MM.1S (cell line): ENCODE data around the gene POLR3GL.

ENCODE experiments used
- DNase-seq: peaks from one replicate; pipeline ENCODE4 v3.0.0-alpha.2; 2015
- H2AFZ ChIP-seq: fragments of 300-600 bp; sonication (generic); 2 replicates; pipeline ENCODE4 v1.6.0; 2016; ENCODE audit warnings: antibody characterized with exemption, low read length
- H3F3A ChIP-seq: fragments of 300-600 bp; sonication (generic); 2 replicates; pipeline ENCODE4 v1.6.1; 2016; ENCODE audit warnings: mild to moderate bottlenecking, antibody characterized with exemption, low read length, moderate library complexity, mixed read lengths; ENCODE audit not compliant: insufficient read depth
- H3K27ac ChIP-seq: fragments of 300-600 bp; sonication (generic); 2 replicates; pipeline ENCODE4 v1.5.1; 2016; ENCODE audit warnings: mild to moderate bottlenecking, low read length
- H3K27me3 ChIP-seq: fragments of 300-600 bp; sonication (generic); replicated peaks from 2 replicates; pipeline ENCODE4 v1.6.0; 2016; ENCODE audit warnings: low read length; ENCODE audit not compliant: insufficient read depth
- H3K36me3 ChIP-seq: fragments of 300-600 bp; sonication (generic); replicated peaks from 2 replicates; pipeline ENCODE4 v1.6.1; 2016; ENCODE audit warnings: mild to moderate bottlenecking, low read length, mixed read lengths; ENCODE audit not compliant: insufficient read depth
- H3K4me1 ChIP-seq: fragments of 300-600 bp; sonication (generic); 2 replicates; pipeline ENCODE4 v1.6.1; 2016; ENCODE audit warnings: low read length, mixed read lengths
- H3K4me2 ChIP-seq: fragments of 300-600 bp; sonication (generic); 2 replicates; pipeline ENCODE4 v1.6.0; 2016; ENCODE audit warnings: low read depth, low read length
- H3K4me3 ChIP-seq: fragments of 300-600 bp; sonication (generic); 2 replicates; pipeline ENCODE4 v1.5.1; 2016; ENCODE audit warnings: low read length, mixed read lengths
- H3K79me2 ChIP-seq: fragments of 300-600 bp; sonication (generic); 2 replicates; pipeline ENCODE4 v1.6.1; 2016; ENCODE audit warnings: mixed run types, low read length, mixed read lengths
- H3K9ac ChIP-seq: fragments of 300-600 bp; sonication (generic); 2 replicates; pipeline ENCODE4 v1.6.1; 2016; ENCODE audit warnings: low read length, mixed read lengths
- H3K9me2 ChIP-seq: fragments of 300-600 bp; sonication (generic); replicated peaks from 2 replicates; pipeline ENCODE4 v1.6.1; 2016; ENCODE audit warnings: mild to moderate bottlenecking, low read length, mixed read lengths; ENCODE audit not compliant: insufficient read depth
- H3K9me3 ChIP-seq: fragments of 300-600 bp; sonication (generic); replicated peaks from 2 replicates; pipeline ENCODE4 v1.6.1; 2016; ENCODE audit warnings: mild to moderate bottlenecking, low read length, mixed read lengths; ENCODE audit not compliant: insufficient read depth
- H4K20me1 ChIP-seq: fragments of 300-600 bp; sonication (generic); 2 replicates; pipeline ENCODE4 v1.6.1; 2016; ENCODE audit warnings: mild to moderate bottlenecking, low read length, moderate library complexity, mixed read lengths; ENCODE audit not compliant: insufficient read depth
- EZH2 ChIP-seq: fragments of 300-600 bp; sonication (generic); optimal IDR thresholded peaks from 2 replicates; pipeline ENCODE3; 2017; ENCODE audit warnings: low read depth, mild to moderate bottlenecking, antibody characterized with exemption, low read length, mixed read lengths
- EZH2phosphoT487 ChIP-seq: fragments of 300-600 bp; sonication (generic); IDR thresholded peaks from 2 replicates; pipeline ENCODE4 v1.6.1; 2018; ENCODE audit warnings: antibody characterized with exemption, low read length
- TF ChIP-seq, protein P1 (sequence below): fragments of 300-600 bp; sonication (generic); IDR thresholded peaks from 2 replicates; pipeline ENCODE4 v1.5.1; 2016; ENCODE audit warnings: antibody characterized with exemption, low read length, mixed read lengths

POLR3GL gene

GRCh38 chr1:145985502-145986439 lies 21.3 kb downstream of the POLR3GL start:
- H3K4me1 ChIP-seq: peaks cover 55% of the 10 kb centered on the region
- peak overlapping the region; percentile 33 for H2AFZ ChIP-seq
- H3K4me2 ChIP-seq: peak overlapping the region; percentile 64
- H3K4me3 ChIP-seq: peak overlapping the region; percentile 3; the same call in 1 of the 2 replicates
- H3K9me3 ChIP-seq: no peaks in the 10 kb centered on the region
- no peaks in the 10 kb centered on the region for H4K20me1 ChIP-seq
- H3K27me3 ChIP-seq: no peaks in the 10 kb centered on the region
- 0 out of 2 replicates have a peak, but pooled peaks cover 7% of the 10 kb centered on the region for H3K79me2 ChIP-seq
- peaks cover 57% of the 10 kb centered on the region for H3F3A ChIP-seq
- TF ChIP-seq EZH2 (no peak), EZH2phosphoT487 (no peak)
- TF ChIP-seq, protein P1, sequence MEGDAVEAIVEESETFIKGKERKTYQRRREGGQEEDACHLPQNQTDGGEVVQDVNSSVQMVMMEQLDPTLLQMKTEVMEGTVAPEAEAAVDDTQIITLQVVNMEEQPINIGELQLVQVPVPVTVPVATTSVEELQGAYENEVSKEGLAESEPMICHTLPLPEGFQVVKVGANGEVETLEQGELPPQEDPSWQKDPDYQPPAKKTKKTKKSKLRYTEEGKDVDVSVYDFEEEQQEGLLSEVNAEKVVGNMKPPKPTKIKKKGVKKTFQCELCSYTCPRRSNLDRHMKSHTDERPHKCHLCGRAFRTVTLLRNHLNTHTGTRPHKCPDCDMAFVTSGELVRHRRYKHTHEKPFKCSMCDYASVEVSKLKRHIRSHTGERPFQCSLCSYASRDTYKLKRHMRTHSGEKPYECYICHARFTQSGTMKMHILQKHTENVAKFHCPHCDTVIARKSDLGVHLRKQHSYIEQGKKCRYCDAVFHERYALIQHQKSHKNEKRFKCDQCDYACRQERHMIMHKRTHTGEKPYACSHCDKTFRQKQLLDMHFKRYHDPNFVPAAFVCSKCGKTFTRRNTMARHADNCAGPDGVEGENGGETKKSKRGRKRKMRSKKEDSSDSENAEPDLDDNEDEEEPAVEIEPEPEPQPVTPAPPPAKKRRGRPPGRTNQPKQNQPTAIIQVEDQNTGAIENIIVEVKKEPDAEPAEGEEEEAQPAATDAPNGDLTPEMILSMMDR: no peak
- DNase-seq: no peak
- H3K9ac ChIP-seq: peak overlapping the region; percentile 29; the same call in 1 of the 2 replicates
- H3K9me2 ChIP-seq: no peaks in the 10 kb centered on the region
- no peaks in the 10 kb centered on the region for H3K36me3 ChIP-seq
- H3K27ac ChIP-seq: peak overlapping the region; percentile 95

DNA sequence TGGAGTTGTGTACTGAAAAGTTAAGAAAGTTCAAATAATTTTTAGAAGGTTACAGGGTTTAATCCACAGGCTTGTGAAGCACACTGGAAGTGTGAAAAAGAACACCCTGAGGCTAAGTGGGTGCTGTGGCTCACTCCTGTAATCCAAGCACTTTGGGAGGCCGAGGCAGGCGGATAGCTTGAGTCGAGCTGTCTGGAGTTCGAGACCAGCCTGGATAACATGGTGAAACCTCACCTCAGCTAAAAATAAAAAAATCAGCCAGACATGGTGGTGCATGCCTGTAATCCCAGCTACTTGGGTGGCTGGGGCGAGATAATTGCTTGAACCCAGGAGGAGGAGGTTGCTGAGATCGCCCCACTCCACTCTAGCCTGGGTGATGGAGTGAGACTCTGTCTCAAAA lies 22.1 kb downstream of the POLR3GL start:
- no peak overlapping the region for H2AFZ ChIP-seq
- H3K9me2 ChIP-seq: no peaks in the 10 kb centered on the region
- no peak for DNase-seq
- TF ChIP-seq EZH2: no peak
- TF ChIP-seq, protein P1: no peak
- no peak for TF ChIP-seq EZH2phosphoT487
- H3K36me3 ChIP-seq: no peaks in the 10 kb centered on the region
- H3K27ac ChIP-seq: no peak overlapping the region
- H3F3A ChIP-seq: peaks cover 56% of the 10 kb centered on the region
- H3K4me1 ChIP-seq: peaks cover 47% of the 10 kb centered on the region
- no peak overlapping the region for H3K4me3 ChIP-seq
- H3K9me3 ChIP-seq: no peaks in the 10 kb centered on the region
- no peaks in the 10 kb centered on the region for H3K27me3 ChIP-seq
- no peak overlapping the region for H3K4me2 ChIP-seq
- H3K9ac ChIP-seq: no peak overlapping the region
- no peaks in the 10 kb centered on the region for H4K20me1 ChIP-seq
- 0 out of 2 replicates have a peak, but pooled peaks cover 7% of the 10 kb centered on the region for H3K79me2 ChIP-seq

DNA sequence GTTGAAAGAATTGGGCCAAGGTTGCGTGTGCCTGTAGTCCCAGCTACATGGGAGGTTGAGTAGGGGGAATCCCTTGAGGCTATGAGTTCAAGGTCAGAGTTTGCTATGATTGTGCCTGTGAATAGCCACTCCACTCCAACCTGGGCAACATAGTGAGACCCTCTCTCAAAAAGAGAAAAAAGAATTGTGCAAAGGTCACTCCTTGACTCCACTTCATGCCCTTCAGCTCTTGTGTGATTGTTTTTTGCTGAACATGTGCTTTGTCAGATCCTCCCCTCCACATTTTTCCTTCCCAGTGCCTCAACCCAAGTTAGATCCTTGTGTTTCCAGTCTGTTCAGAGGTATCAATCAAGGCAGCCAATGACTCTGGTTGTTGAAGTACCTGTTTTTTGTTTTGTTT lies 23.4 kb downstream of the POLR3GL start:
- no peaks in the 10 kb centered on the region for H3K9me2 ChIP-seq
- H3K36me3 ChIP-seq: peaks cover 5% of the 10 kb centered on the region; the same call in 1 of the 2 replicates
- no peak overlapping the region for H3K4me2 ChIP-seq
- no peak overlapping the region for H2AFZ ChIP-seq
- no peak overlapping the region for H3K27ac ChIP-seq
- no peak overlapping the region for H3K9ac ChIP-seq
- H3K4me1 ChIP-seq: peaks cover 38% of the 10 kb centered on the region
- TF ChIP-seq EZH2 (no peak), EZH2phosphoT487 (no peak)
- TF ChIP-seq, protein P1: no peak
- no peak overlapping the region for H3K4me3 ChIP-seq
- no peaks in the 10 kb centered on the region for H4K20me1 ChIP-seq
- no peaks in the 10 kb centered on the region for H3K27me3 ChIP-seq
- no peaks in the 10 kb centered on the region for H3K9me3 ChIP-seq
- DNase-seq: no peak
- H3F3A ChIP-seq: peaks cover 57% of the 10 kb centered on the region
- H3K79me2 ChIP-seq: no peaks in the 10 kb centered on the region
